Measurements from ENCODE around the gene CLDN3.

DNA sequence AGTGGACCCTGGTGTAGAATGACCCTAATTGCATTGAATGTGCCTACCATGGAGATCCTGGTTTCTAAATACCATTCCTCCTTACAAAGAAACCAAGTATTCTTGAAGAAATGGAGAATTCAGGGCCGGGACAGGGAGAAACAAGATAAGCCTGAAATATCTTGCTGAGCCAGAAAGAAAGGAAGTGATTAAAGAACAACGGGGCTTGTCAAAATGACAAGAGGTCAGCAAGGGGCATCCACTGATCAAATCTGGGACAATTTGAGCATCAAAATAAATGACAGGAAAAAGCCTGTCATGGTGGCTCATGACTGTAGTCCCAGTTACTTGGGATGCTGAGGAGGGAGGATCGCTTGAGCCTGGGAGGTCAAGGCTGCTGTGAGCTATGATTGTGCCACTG is 39.6 kb downstream of the CLDN3 start:
- no peak for TF ChIP-seq POLR2A (IDR thresholded peaks at IDR 0.05)
- TF ChIP-seq, protein P1, sequence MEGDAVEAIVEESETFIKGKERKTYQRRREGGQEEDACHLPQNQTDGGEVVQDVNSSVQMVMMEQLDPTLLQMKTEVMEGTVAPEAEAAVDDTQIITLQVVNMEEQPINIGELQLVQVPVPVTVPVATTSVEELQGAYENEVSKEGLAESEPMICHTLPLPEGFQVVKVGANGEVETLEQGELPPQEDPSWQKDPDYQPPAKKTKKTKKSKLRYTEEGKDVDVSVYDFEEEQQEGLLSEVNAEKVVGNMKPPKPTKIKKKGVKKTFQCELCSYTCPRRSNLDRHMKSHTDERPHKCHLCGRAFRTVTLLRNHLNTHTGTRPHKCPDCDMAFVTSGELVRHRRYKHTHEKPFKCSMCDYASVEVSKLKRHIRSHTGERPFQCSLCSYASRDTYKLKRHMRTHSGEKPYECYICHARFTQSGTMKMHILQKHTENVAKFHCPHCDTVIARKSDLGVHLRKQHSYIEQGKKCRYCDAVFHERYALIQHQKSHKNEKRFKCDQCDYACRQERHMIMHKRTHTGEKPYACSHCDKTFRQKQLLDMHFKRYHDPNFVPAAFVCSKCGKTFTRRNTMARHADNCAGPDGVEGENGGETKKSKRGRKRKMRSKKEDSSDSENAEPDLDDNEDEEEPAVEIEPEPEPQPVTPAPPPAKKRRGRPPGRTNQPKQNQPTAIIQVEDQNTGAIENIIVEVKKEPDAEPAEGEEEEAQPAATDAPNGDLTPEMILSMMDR (IDR thresholded peaks at IDR 0.05 in 8 of 11, conservative IDR thresholded peaks at IDR 0.05 in 3 of 11): no peak

All from spleen (tissue), 7 donors.